Cardiac fibroblast (primary cell): ENCODE measurements around the gene ISG20.

Experiments
- DNase-seq, 2 donors: peaks; one replicate each; pipeline versions ENCODE4 v3.0.0 to v3.0.0-alpha.2; 2010; ENCODE audit warnings: low read depth in 2 of 2
- H3K4me3 ChIP-seq, 2 donors: replicated peaks in 1 of 2; 1 replicate in 1 of 2; 2 replicates in 1 of 2; pipeline ENCODE4 v1.5.1; 2011; ENCODE audit warnings: low read depth in 2 of 2, low read length in 2 of 2, mild to moderate bottlenecking in 2 of 2, moderate library complexity in 1 of 2
- CTCF ChIP-seq: IDR thresholded peaks from one replicate; pipeline ENCODE4 v1.5.1; 2011; ENCODE audit warnings: low read depth, mild to moderate bottlenecking, low read length, inconsistent platforms

Gene ISG20

GRCh38 chr15:88649753-88650551, 11.1 kb downstream of the ISG20 start:
- H3K4me3 ChIP-seq = no peak overlapping the region
- no peak for DNase-seq
- no peak for TF ChIP-seq CTCF

GRCh38 chr15:88650556-88650955, 11.7 kb downstream of the ISG20 start:
- no peak for TF ChIP-seq CTCF
- no peak for DNase-seq
- no peak overlapping the region for H3K4me3 ChIP-seq

- DNase-seq = no peak
- H3K4me3 ChIP-seq = no peak overlapping the region
- no peak for TF ChIP-seq CTCF
These were observed 12.4 kb downstream of the ISG20 start for GRCh38 chr15:88651136-88651732.

- TF ChIP-seq CTCF = no peak
- no peak for DNase-seq
- no peak overlapping the region for H3K4me3 ChIP-seq
These were observed 13.2 kb downstream of the ISG20 start for GRCh38 chr15:88651971-88652370.

- no peak for DNase-seq
- TF ChIP-seq CTCF = no peak
- H3K4me3 ChIP-seq = no peak overlapping the region
These were observed 13.8 kb downstream of the ISG20 start for GRCh38 chr15:88652456-88653199.

GRCh38 chr15:88653200-88654064, 14.6 kb downstream of the ISG20 start:
- DNase-seq = no peak
- no peak for TF ChIP-seq CTCF
- H3K4me3 ChIP-seq = no peak overlapping the region
